HepG2 (cell line): ENCODE data around the gene RAB1B. TPM values are rescaled to one million over a fixed set of nuclear protein-coding genes. Genes with fewer than 3 reads are reported as not detected.

Experiments used
- ATAC-seq: fragments of 200-7000 bp; cut with Tn5 transposase; 3 replicates; pipeline ENCODE4 v1.9.1; 2020; ENCODE audit warnings: mild to moderate bottlenecking, moderate library complexity
- BruUV-seq: library from RNA; stranded (reverse); fragments of 400-500 nt; replicated peaks from 2 replicates; lab custom pipeline; 2021; lab: Mats Ljungman, UMichigan
- CTCF ChIA-PET: fragments of 300-600 bp; formaldehyde crosslinking; extraction: SDS; loops from one replicate; lab custom pipeline; 2021; ENCODE audit warnings: low total read pairs, inconsistent platforms, low intra/inter-chr PET ratio; lab: Yijun Ruan, JAX
- POLR2A ChIA-PET: fragments of 350-600 bp; sonication (Branson Sonifier 250); formaldehyde crosslinking; loops from one replicate; lab custom pipeline; 2020; ENCODE audit warnings: antibody characterized with exemption, inconsistent platforms; lab: Yijun Ruan, JAX
- DNase-seq: peaks from one replicate; pipeline ENCODE4 v3.0.0-alpha.2; 2015; ENCODE audit warnings: low spot score
- FAIRE-seq: peaks from 3 replicates; lab custom pipeline; 2011; peaks lifted over from hg19 to GRCh38; lab: Jason Lieb, UNC
- H2AFZ ChIP-seq: one replicate; pipeline ENCODE4 v1.6.1; 2011; ENCODE audit warnings: low read length, inconsistent platforms
- H3K27ac ChIP-seq: fragments of 300-600 bp; 3 replicates; pipeline ENCODE4 v1.8.0; 2011; ENCODE audit warnings: mixed run types, mild to moderate bottlenecking, mixed read lengths, low read length, inconsistent platforms; ENCODE audit not compliant: insufficient read depth; ENCODE audit errors: extremely low read length
- H3K27me3 ChIP-seq, 2 experiments: fragments of 200-600 bp in 1 of 2; 2 replicates in 1 of 2; 3 replicates in 1 of 2; pipeline versions ENCODE4 v1.6.0 to v1.8.0; 2011; ENCODE audit warnings: low read length in 2 of 2, mild to moderate bottlenecking in 2 of 2, moderate library complexity in 2 of 2, inconsistent platforms in 1 of 2; ENCODE audit not compliant: insufficient read depth in 2 of 2, control insufficient read depth in 1 of 2
- H3K36me3 ChIP-seq, 2 experiments: fragments of 200-600 bp in 1 of 2; replicated peaks in 1 of 2; 2 replicates in 1 of 2; 3 replicates in 1 of 2; pipeline versions ENCODE4 v1.5.1 to v1.8.0; 2011; ENCODE audit warnings: low read length in 2 of 2, inconsistent platforms in 1 of 2; ENCODE audit not compliant: insufficient read depth in 2 of 2, control insufficient read depth in 1 of 2
- H3K4me1 ChIP-seq: 2 replicates; pipeline ENCODE4 v1.5.1; 2012; ENCODE audit warnings: low read length, inconsistent platforms; ENCODE audit not compliant: insufficient read depth
- H3K4me2 ChIP-seq: 2 replicates; pipeline ENCODE4 v1.6.0; 2011; ENCODE audit warnings: low read depth, low read length, inconsistent platforms
- H3K4me3 ChIP-seq, 3 experiments: fragments of 200-600 bp in 1 of 3; sonication (generic), shearing (Covaris generic) in 1 of 3; replicated peaks in 1 of 3; 2 replicates each; pipeline ENCODE4 v1.5.1; 2011 to 2016; ENCODE audit warnings: low read length in 3 of 3, inconsistent platforms in 2 of 3, low read depth in 2 of 3, mild to moderate bottlenecking in 2 of 3, control low read depth in 1 of 3, mixed read lengths in 1 of 3; ENCODE audit not compliant: insufficient read depth in 1 of 3
- H3K79me2 ChIP-seq: one replicate; pipeline ENCODE4 v1.6.1; 2011; ENCODE audit warnings: low read length, inconsistent platforms; ENCODE audit not compliant: insufficient read depth
- H3K9ac ChIP-seq: 2 replicates; pipeline ENCODE4 v1.6.0; 2011; ENCODE audit warnings: mild to moderate bottlenecking, low read depth, low read length, inconsistent platforms; ENCODE audit not compliant: insufficient read depth
- H3K9me3 ChIP-seq: 2 replicates; pipeline ENCODE4 v1.5.1; 2012; ENCODE audit warnings: mild to moderate bottlenecking, low read length
- H4K20me1 ChIP-seq: 2 replicates; pipeline ENCODE4 v1.6.0; 2011; ENCODE audit warnings: inconsistent platforms, mild to moderate bottlenecking, low read length, moderate library complexity; ENCODE audit not compliant: insufficient read depth
- ARNT ChIP-seq: fragments of 450-650 bp; IDR thresholded peaks from 2 replicates; pipeline ENCODE4 v1.6.1; 2017
- ELF3 ChIP-seq: IDR thresholded peaks from 2 replicates; pipeline ENCODE4 v1.6.1; 2016; ENCODE audit warnings: missing genetic modification reagents, missing compliant biosample characterization
- ELF4 ChIP-seq: sonication (generic); formaldehyde crosslinking; IDR thresholded peaks from 2 replicates; pipeline ENCODE4 v1.5.0; 2020; ENCODE audit warnings: missing genetic modification reagents, mild to moderate bottlenecking, moderate library complexity, borderline replicate concordance
- MTF1 ChIP-seq: sonication (generic); formaldehyde crosslinking; IDR thresholded peaks from 2 replicates; pipeline ENCODE4 v1.5.0; 2020; ENCODE audit warnings: missing genetic modification reagents
- POGZ ChIP-seq: sonication (generic); formaldehyde crosslinking; IDR thresholded peaks from 2 replicates; pipeline ENCODE4 v1.4.0; 2020; ENCODE audit warnings: mild to moderate bottlenecking, missing genetic modification reagents
- REL ChIP-seq: sonication (generic); formaldehyde crosslinking; conservative IDR thresholded peaks from 2 replicates; pipeline ENCODE4 v1.8.0; 2022; ENCODE audit warnings: mild to moderate bottlenecking, missing genetic modification reagents, moderate library complexity
- SCMH1 ChIP-seq: sonication (generic); formaldehyde crosslinking; IDR thresholded peaks from 2 replicates; pipeline ENCODE4 v1.9.0; 2021; ENCODE audit warnings: missing genetic modification reagents, mild to moderate bottlenecking, borderline replicate concordance
- SPEN ChIP-seq: sonication (generic); formaldehyde crosslinking; IDR thresholded peaks from 2 replicates; pipeline ENCODE4 v1.5.1; 2020; ENCODE audit warnings: low read depth, mild to moderate bottlenecking, missing genetic modification reagents
- TCF7 ChIP-seq: sonication (generic); IDR thresholded peaks from 2 replicates; pipeline ENCODE4 v1.6.1; 2016; ENCODE audit warnings: antibody characterized with exemption, low read depth
- ZNF121 ChIP-seq: sonication (generic); formaldehyde crosslinking; IDR thresholded peaks from 2 replicates; pipeline ENCODE4 v1.5.0; 2020; ENCODE audit warnings: mild to moderate bottlenecking, missing genetic modification reagents
- ZNF619 ChIP-seq: sonication (generic); formaldehyde crosslinking; IDR thresholded peaks from 2 replicates; pipeline ENCODE4 v1.4.0; 2020; ENCODE audit warnings: mild to moderate bottlenecking, missing genetic modification reagents
- ZNF670 ChIP-seq: sonication (generic); formaldehyde crosslinking; IDR thresholded peaks from 2 replicates; pipeline ENCODE4 v1.8.0; 2022; ENCODE audit warnings: mild to moderate bottlenecking, missing genetic modification reagents, borderline replicate concordance
- ZNF749 ChIP-seq: sonication (generic); formaldehyde crosslinking; IDR thresholded peaks from 2 replicates; pipeline ENCODE4 v1.8.0; 2022; ENCODE audit warnings: mild to moderate bottlenecking, missing genetic modification reagents, moderate library complexity, borderline replicate concordance
- ZNF782 ChIP-seq: sonication (generic); formaldehyde crosslinking; IDR thresholded peaks from 2 replicates; pipeline ENCODE4 v1.4.0; 2020; ENCODE audit warnings: missing genetic modification reagents, mild to moderate bottlenecking, borderline replicate concordance
- ZSCAN30 ChIP-seq: sonication (generic); formaldehyde crosslinking; IDR thresholded peaks from 2 replicates; pipeline ENCODE4 v1.5.0; 2020; ENCODE audit warnings: mild to moderate bottlenecking, missing genetic modification reagents
- WGBS: methylation state at CpG from one replicate; pipeline ENCODE4 v1.1.6; 2017; ENCODE audit warnings: low lambda C conversion rate; 5-methylcytosine and 5-hydroxymethylcytosine counted together
- in situ Hi-C: cut with HindIII; loops from 2 replicates; pipeline ENCODE4 v1.10.0; 2017; ENCODE audit warnings: low pct_unique_long_range_greater_than_20kb; ENCODE audit not compliant: extremely low pct_ligation_motif_present
- intact Hi-C: fragments of 100-400 bp; cut with micrococcal nuclease; formaldehyde crosslinking; loops from one replicate; pipeline ENCODE4 v1.10.0; 2022; ENCODE audit not compliant: unreplicated experiment
- polyA plus RNA-seq, 8 experiments: library from polyadenylated mRNA; depleted of rRNA in 3 of 8; stranded (reverse) in 7 of 8; unstranded in 1 of 8; fragments of >200 nt; fragmentation: Illumina TruSeq in 4 of 8; extraction: Trizol in 4 of 8; gene quantifications; 2 replicates each; pipeline versions ENCODE4 v1.2.1 to v1.2.3, GENCODE V29; 2011 to 2016; ENCODE audit warnings: low read depth in 4 of 8, missing spikeins in 1 of 8, mixed read lengths in 1 of 8; ENCODE audit not compliant: insufficient read depth in 1 of 8
- total RNA-seq, 5 experiments: library from RNA; depleted of rRNA; stranded (reverse); fragments of >200 nt; fragmentation: Illumina TruSeq; extraction: Trizol; gene quantifications; 2 replicates each; pipeline ENCODE4 v1.2.3, GENCODE V29; 2016; ENCODE audit warnings: low read depth in 1 of 5
- TF ChIP-seq, protein P1 (sequence below): IDR thresholded peaks from 2 replicates; pipeline ENCODE4 v1.6.1; 2012; ENCODE audit warnings: low read depth, low read length, improper control_type of control experiment

RAB1B gene
- total and polyA plus RNA-seq, 2 of the 13 experiments (the other 11 are each of a cell fraction or from before 2014, with no cell fraction given) = 77.9 to 87.9 TPM

- no peak overlapping the region for H3K4me3 ChIP-seq
- in situ Hi-C loops = no loop called here
- POLR2A ChIA-PET = interaction anchor here (3.7 kb wide), 1 partner anchor 27 kb away, joined by 28 read pairs; the partner anchor contains the start of gene YIF1A
- DNase-seq = no peak
- peaks cover 52% of the 10 kb centered on the region for H3K4me1 ChIP-seq
- no peak overlapping the region for H3K9ac ChIP-seq
- no peak overlapping the region for H3K4me2 ChIP-seq
- H2AFZ ChIP-seq = no peak overlapping the region
- no TSS peak for BruUV-seq
- intact Hi-C loops = loop anchor here (10.0 kb wide), 1 partner anchor 69 kb away; no protein-coding TSS in a partner anchor
- no peaks in the 10 kb centered on the region for H3K79me2 ChIP-seq
- no peak overlapping the region for H3K27ac ChIP-seq
- no peaks in the 10 kb centered on the region for H3K27me3 ChIP-seq
- 66% methylated on average over 7 of the region's 14 CpGs for WGBS
- CTCF ChIA-PET = no interaction called here
- TF ChIP-seq ZNF749 (CRISPR knock-in tag) (no peak), ZNF121 (no peak), ZNF619 (CRISPR knock-in tag) (no peak), ELF4 (CRISPR knock-in tag) (no peak), SPEN (CRISPR knock-in tag) (no peak), ZNF670 (CRISPR knock-in tag) (no peak), POGZ (CRISPR knock-in tag) (no peak), REL (CRISPR knock-in tag) (no peak), TCF7 (no peak), ZSCAN30 (CRISPR knock-in tag) (no peak), SCMH1 (CRISPR knock-in tag) (no peak), ZNF782 (no peak), ELF3 (no peak), ARNT (no peak), MTF1 (CRISPR knock-in tag) (no peak)
- TF ChIP-seq, protein P1, sequence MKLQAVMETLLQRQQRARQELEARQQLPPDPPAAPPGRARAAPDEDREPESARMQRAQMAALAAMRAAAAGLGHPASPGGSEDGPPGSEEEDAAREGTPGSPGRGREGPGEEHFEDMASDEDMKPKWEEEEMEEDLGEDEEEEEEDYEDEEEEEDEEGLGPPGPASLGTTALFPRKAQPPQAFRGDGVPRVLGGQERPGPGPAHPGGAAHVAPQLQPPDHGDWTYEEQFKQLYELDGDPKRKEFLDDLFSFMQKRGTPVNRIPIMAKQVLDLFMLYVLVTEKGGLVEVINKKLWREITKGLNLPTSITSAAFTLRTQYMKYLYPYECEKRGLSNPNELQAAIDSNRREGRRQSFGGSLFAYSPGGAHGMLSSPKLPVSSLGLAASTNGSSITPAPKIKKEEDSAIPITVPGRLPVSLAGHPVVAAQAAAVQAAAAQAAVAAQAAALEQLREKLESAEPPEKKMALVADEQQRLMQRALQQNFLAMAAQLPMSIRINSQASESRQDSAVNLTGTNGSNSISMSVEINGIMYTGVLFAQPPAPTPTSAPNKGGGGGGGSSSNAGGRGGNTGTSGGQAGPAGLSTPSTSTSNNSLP = no peak
- TF ChIP-seq, all 625 proteins: peak for 0
- H3K36me3 ChIP-seq = no peaks in the 10 kb centered on the region
- ATAC-seq (no peak), FAIRE-seq (no peak)
- no peaks in the 10 kb centered on the region for H3K9me3 ChIP-seq
- no peaks in the 10 kb centered on the region for H4K20me1 ChIP-seq
These were observed 47.1 kb downstream of the RAB1B start for GRCh38 chr11:66315498-66315885.
